SU-DHL-6 (cell line): ENCODE data around the gene SPTBN1.

Experiments
- H2AFZ ChIP-seq: fragments of 200-600 bp; sonication (generic); 2 replicates; pipeline ENCODE4 v1.6.1; 2014; ENCODE audit warnings: low read depth, mild to moderate bottlenecking, moderate library complexity, mixed read lengths, antibody characterized with exemption, low read length; ENCODE audit not compliant: severe bottlenecking
- H3F3A ChIP-seq: fragments of 200-600 bp; shearing (Covaris generic); 2 replicates; pipeline ENCODE4 v1.6.0; 2016; ENCODE audit warnings: antibody characterized with exemption, mild to moderate bottlenecking; ENCODE audit not compliant: insufficient read depth
- H3K27ac ChIP-seq: fragments of 200-600 bp; sonication (generic); 2 replicates; pipeline ENCODE4 v1.5.1; 2016; ENCODE audit warnings: low read depth, mild to moderate bottlenecking, low read length, moderate library complexity, mixed read lengths
- H3K27me3 ChIP-seq: fragments of 200-600 bp; sonication (generic), shearing (Covaris generic); 2 replicates; pipeline ENCODE4 v1.6.0; 2014; ENCODE audit warnings: mild to moderate bottlenecking, low read length
- H3K36me3 ChIP-seq: fragments of 200-600 bp; sonication (generic); 2 replicates; pipeline ENCODE4 v1.6.1; 2014; ENCODE audit warnings: mild to moderate bottlenecking, low read length, mixed read lengths
- H3K4me2 ChIP-seq: fragments of 300-600, 200-600 bp; shearing (Covaris generic), sonication (generic); 2 replicates; pipeline ENCODE4 v1.6.0; 2014; ENCODE audit warnings: low read length, low read depth, mild to moderate bottlenecking; ENCODE audit not compliant: poor library complexity, severe bottlenecking
- H3K4me3 ChIP-seq: fragments of 200-600 bp; sonication (generic); 2 replicates; pipeline ENCODE4 v1.5.1; 2014; ENCODE audit warnings: antibody characterized with exemption, low read length, mild to moderate bottlenecking, mixed read lengths; ENCODE audit not compliant: insufficient read depth, poor library complexity, severe bottlenecking
- H3K79me2 ChIP-seq: fragments of 200-600 bp; sonication (generic); 2 replicates; pipeline ENCODE4 v1.6.1; 2014; ENCODE audit warnings: mild to moderate bottlenecking, low read length, moderate library complexity; ENCODE audit not compliant: insufficient read depth
- H3K9ac ChIP-seq: fragments of 200-600 bp; sonication (generic); 2 replicates; pipeline ENCODE4 v1.7.0; 2014; ENCODE audit warnings: mild to moderate bottlenecking, low read length
- H3K9me2 ChIP-seq: fragments of 200-600 bp; sonication (generic); replicated peaks from 2 replicates; pipeline ENCODE4 v1.6.1; 2014; ENCODE audit warnings: low read length; ENCODE audit not compliant: insufficient read depth
- H3K9me3 ChIP-seq: fragments of 200-600 bp; sonication (generic); 2 replicates; pipeline ENCODE4 v1.6.1; 2014; ENCODE audit warnings: low read length, mixed read lengths; ENCODE audit not compliant: insufficient read depth
- H4K20me1 ChIP-seq: fragments of 200-600 bp; sonication (generic); 2 replicates; pipeline ENCODE4 v1.6.1; 2014; ENCODE audit warnings: low read depth, mild to moderate bottlenecking, antibody characterized with exemption, low read length, moderate library complexity, mixed read lengths
- EZH2phosphoT487 ChIP-seq: fragments of 200-600 bp; sonication (generic), shearing (Covaris generic); conservative IDR thresholded peaks from 2 replicates; pipeline ENCODE4 v1.6.1; 2018; ENCODE audit warnings: mild to moderate bottlenecking, antibody characterized with exemption, low read length, moderate library complexity, mixed read lengths
- TF ChIP-seq, protein P1 (sequence below): fragments of 200-600 bp; sonication (generic); IDR thresholded peaks from one replicate; pipeline ENCODE4 v1.5.1; 2017; ENCODE audit warnings: antibody characterized with exemption, mild to moderate bottlenecking, low read length, moderate library complexity; ENCODE audit not compliant: insufficient read depth, poor library complexity, severe bottlenecking

Gene SPTBN1

DNA sequence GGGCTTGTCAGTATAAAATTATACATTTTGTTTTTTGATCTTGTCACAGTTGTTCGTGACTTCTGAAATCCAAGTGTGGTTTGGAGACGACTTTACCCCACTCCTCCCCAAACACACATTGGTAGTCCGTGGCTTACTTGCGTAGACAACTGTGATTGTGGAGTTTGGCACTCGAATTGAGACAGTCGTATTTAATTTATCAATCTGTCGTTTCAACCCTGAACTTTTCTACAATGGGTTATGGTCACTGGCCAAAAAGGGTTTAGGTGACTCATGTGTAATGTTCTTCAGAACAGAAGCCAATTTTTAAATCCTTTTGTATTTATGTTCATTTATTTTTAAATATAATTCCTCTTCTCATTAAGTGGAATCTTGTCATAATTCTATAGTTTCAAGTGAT lies 129.9 kb downstream of the SPTBN1 start:
- no peaks in the 10 kb centered on the region for H3K27me3 ChIP-seq
- 0 out of 2 replicates have a peak, but pooled peaks cover 3% of the 10 kb centered on the region for H3F3A ChIP-seq
- H3K79me2 ChIP-seq = no peaks in the 10 kb centered on the region
- no peak overlapping the region for H3K9ac ChIP-seq
- H3K4me3 ChIP-seq = no peak overlapping the region
- H3K4me2 ChIP-seq = no peak overlapping the region
- no peak overlapping the region for H2AFZ ChIP-seq
- H4K20me1 ChIP-seq = no peaks in the 10 kb centered on the region
- no peaks in the 10 kb centered on the region for H3K9me2 ChIP-seq
- H3K36me3 ChIP-seq = no peaks in the 10 kb centered on the region
- H3K27ac ChIP-seq = no peak overlapping the region
- no peaks in the 10 kb centered on the region for H3K9me3 ChIP-seq
- TF ChIP-seq EZH2phosphoT487 = no peak
- TF ChIP-seq, protein P1, sequence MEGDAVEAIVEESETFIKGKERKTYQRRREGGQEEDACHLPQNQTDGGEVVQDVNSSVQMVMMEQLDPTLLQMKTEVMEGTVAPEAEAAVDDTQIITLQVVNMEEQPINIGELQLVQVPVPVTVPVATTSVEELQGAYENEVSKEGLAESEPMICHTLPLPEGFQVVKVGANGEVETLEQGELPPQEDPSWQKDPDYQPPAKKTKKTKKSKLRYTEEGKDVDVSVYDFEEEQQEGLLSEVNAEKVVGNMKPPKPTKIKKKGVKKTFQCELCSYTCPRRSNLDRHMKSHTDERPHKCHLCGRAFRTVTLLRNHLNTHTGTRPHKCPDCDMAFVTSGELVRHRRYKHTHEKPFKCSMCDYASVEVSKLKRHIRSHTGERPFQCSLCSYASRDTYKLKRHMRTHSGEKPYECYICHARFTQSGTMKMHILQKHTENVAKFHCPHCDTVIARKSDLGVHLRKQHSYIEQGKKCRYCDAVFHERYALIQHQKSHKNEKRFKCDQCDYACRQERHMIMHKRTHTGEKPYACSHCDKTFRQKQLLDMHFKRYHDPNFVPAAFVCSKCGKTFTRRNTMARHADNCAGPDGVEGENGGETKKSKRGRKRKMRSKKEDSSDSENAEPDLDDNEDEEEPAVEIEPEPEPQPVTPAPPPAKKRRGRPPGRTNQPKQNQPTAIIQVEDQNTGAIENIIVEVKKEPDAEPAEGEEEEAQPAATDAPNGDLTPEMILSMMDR = no peak

DNA sequence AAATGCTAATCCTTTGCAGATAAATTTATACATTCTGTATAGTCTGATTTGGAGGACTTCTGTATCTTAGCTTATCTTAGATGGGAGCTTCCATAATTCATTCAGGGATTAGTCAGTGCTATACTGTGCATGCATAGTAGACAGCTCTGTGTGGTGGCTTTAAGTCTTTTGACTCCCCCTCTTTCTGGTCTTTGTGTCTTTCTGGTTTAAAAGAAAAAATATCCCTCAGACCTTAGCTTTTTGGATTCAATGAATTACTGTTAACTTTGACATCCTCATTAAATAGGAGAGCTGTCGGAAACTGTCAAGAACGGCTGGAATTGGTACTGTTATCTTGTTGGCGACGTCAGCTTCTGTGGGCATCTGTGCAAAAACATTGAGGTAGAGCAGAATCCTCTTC lies 130.4 kb downstream of the SPTBN1 start:
- TF ChIP-seq, protein P1 = no peak
- TF ChIP-seq EZH2phosphoT487 = no peak
- Histone ChIP-seq H3K9me3 (no peaks in the 10 kb centered on the region), H3K4me3 (no peak overlapping the region), H4K20me1 (no peaks in the 10 kb centered on the region), H3K27me3 (no peaks in the 10 kb centered on the region), H3K9me2 (no peaks in the 10 kb centered on the region), H3K4me2 (no peak overlapping the region), H3K79me2 (no peaks in the 10 kb centered on the region), H3K36me3 (no peaks in the 10 kb centered on the region), H3K9ac (no peak overlapping the region), H2AFZ (no peak overlapping the region), H3K27ac (no peak overlapping the region), H3F3A (no peaks in the 10 kb centered on the region)

DNA sequence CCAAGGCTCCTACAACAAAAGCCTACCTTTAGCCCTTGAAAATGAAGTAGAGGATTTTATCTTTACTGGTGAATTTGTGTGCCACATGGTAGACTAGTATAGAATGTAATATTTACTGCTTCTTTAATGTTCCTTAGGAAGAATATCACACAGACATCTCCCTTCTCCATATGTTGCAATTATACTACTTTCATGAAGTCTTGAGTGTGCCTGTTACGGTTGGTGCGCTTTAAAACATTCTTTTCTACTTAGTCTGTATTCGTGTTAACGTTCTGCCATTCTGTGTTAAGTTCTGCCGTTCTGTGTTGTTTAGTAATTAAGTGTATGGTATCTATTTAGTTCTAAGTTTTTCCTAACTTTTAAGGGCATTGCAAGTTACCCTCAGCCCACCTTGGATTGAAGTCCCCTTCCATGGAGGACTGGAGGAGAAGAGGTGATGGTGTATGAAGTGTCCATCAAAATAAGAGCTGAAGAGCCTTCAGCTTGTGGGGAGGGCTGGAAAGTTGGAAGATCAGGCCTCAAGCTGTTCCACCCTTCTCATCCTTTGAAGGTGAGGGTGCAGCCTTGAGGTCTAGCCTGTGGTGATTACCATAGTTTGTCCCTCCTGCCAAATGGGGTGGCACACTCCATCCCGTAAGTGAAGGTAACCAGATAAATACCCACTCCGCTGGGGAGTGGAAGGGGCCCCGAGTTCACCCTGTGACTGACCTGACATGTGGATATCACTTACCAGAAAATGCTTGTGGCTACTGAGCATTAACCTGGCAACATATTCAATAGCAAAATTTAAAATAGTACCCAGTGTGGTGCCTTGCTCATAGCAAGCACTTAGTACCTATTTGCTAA lies 131.3 kb downstream of the SPTBN1 start:
- no peak overlapping the region for H3K4me2 ChIP-seq
- H3K27ac ChIP-seq = no peak overlapping the region
- no peaks in the 10 kb centered on the region for H3K36me3 ChIP-seq
- no peak overlapping the region for H2AFZ ChIP-seq
- H4K20me1 ChIP-seq = no peaks in the 10 kb centered on the region
- H3F3A ChIP-seq = no peaks in the 10 kb centered on the region
- no peaks in the 10 kb centered on the region for H3K9me3 ChIP-seq
- H3K4me3 ChIP-seq = no peak overlapping the region
- TF ChIP-seq, protein P1 = no peak
- TF ChIP-seq EZH2phosphoT487 = no peak
- no peaks in the 10 kb centered on the region for H3K27me3 ChIP-seq
- H3K9ac ChIP-seq = no peak overlapping the region
- H3K9me2 ChIP-seq = no peaks in the 10 kb centered on the region
- no peaks in the 10 kb centered on the region for H3K79me2 ChIP-seq
